HG03571 (cell line): ENCODE data around the gene QSOX1.
A peak's percentile ranks its signal among the peaks of the same experiment; 100 is the strongest.
"Not testable (repeated sequence)": the region's sequence is repeated elsewhere in the genome, so short reads cannot be mapped to it uniquely, and the experiment has no call there.

Source experiments
- ATAC-seq: cut with Tn5 transposase; IDR thresholded peaks from one replicate; pipeline ENCODE4 v1.9.1; 2021; ENCODE audit not compliant: unreplicated experiment

QSOX1 gene, protein sequence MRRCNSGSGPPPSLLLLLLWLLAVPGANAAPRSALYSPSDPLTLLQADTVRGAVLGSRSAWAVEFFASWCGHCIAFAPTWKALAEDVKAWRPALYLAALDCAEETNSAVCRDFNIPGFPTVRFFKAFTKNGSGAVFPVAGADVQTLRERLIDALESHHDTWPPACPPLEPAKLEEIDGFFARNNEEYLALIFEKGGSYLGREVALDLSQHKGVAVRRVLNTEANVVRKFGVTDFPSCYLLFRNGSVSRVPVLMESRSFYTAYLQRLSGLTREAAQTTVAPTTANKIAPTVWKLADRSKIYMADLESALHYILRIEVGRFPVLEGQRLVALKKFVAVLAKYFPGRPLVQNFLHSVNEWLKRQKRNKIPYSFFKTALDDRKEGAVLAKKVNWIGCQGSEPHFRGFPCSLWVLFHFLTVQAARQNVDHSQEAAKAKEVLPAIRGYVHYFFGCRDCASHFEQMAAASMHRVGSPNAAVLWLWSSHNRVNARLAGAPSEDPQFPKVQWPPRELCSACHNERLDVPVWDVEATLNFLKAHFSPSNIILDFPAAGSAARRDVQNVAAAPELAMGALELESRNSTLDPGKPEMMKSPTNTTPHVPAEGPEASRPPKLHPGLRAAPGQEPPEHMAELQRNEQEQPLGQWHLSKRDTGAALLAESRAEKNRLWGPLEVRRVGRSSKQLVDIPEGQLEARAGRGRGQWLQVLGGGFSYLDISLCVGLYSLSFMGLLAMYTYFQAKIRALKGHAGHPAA

DNA sequence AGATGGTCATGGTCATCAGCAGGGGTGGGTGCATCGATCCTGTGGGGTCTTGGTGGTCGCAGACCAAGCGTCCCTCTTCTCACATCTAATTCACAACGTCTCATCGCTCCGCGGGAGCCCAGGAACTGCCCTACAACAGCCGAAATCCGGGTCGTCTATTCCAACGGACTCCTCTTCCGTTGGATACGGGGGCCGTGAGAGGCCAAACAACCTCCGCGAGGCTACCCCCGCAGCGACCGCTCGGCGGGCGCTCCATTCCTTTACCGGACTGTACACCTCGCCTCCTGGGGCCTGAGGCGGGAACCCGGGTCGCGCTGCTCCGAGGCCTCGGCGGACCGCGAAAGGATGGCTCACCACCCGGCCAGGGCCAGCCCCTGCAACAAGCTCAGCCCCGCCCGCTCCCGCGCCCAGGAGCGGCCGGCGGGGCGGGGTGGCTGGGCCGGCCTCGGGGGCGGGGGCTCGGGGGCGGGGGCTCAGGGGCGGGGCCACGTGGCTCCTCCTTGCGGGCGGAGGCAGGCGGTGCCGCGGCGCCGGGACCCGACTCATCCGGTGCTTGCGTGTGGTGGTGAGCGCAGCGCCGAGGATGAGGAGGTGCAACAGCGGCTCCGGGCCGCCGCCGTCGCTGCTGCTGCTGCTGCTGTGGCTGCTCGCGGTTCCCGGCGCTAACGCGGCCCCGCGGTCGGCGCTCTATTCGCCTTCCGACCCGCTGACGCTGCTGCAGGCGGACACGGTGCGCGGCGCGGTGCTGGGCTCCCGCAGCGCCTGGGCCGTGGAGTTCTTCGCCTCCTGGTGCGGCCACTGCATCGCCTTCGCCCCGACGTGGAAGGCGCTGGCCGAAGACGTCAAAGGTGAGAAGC lies at the start of gene QSOX1:
QSOX1 (plus strand) TSS at position 545 of the 857 bp plus-strand sequence; CDS start at position 584, 39 bp downstream.
- ATAC-seq: peak; percentile 93

DNA sequence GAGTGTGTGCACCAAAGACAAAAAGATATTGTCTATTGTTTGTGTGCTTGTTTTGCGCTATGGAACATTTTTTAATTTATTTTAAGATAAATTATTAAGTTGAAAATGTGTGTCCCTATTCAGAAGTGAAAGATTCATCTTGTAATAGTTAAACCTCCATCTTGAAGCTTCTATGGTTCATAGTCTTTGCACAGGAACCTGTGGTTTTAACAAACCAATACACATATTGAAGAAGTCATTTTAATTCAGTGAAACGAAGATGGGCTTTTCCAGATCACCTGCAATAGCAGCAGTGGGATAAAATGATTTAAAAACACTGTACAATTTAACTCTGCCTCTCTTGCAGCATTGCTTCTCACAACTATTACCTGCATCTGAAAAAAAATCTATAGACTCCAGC lies 42.6 kb upstream of the QSOX1 start:
- ATAC-seq: no peak

GRCh38 chr1:180112984-180113647 lies 41.6 kb upstream of the QSOX1 start:
- no peak for ATAC-seq

GRCh38 chr1:180114396-180114945 lies 40.2 kb upstream of the QSOX1 start:
- no peak for ATAC-seq

DNA sequence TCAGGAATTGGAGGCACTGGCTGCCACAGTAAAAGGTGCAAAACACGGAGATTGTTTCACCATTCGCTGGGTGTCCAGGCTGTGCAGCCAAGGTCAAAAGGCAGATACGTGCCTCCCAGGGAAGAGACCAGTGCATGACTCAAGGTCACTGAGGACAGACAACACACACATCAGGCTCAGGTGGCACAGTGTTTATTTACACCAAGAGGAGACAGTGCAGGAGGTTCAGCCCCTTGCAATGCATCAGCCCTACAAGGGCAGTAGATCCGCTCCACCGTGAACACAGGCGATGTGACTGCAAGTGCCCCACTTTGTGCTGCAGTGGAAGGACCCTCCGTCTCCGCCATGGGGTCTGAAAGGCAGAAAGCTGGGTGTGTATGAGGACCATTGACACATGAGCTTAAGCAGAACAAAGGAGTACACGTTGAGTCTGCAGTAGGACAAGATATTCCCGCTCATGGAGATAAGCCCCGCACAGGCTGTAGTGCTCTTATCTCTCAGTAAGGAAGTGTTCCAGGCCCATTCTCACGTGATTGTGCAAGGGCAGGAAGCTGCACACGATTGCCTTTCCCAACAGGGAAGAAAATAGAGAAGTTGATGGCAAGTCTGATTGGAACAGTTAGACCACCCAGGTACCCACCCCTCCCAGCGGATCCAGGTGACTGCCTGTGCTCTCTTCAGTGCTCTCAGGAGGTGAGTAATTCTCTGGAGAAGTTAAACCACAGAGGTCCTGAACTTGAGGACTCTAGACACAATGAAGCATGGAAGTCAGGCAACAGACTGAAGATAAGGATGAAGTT lies 37.5 kb upstream of the QSOX1 start:
- ATAC-seq: no peak

- no peak for ATAC-seq
These were observed 36.9 kb upstream of the QSOX1 start for GRCh38 chr1:180117764-180118116.

DNA sequence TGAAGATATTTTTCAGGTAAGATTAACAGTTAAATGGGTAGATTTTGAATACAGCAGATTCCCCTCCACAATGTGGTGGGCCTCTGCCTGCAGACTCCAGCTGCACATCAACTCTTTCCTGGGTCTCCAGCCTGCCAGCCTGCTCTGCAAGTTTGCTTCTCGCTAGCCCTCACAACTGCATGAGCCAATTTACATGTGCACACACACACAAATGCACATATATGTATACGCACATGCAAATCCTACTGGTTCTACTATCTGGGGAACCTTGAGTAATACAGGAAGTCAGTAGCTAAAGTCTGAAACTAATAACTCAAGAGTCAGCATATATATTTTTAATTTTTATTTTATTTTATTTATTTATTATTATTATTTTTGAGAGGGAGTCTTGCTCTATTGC lies 34.8 kb upstream of the QSOX1 start:
- ATAC-seq: no peak

DNA sequence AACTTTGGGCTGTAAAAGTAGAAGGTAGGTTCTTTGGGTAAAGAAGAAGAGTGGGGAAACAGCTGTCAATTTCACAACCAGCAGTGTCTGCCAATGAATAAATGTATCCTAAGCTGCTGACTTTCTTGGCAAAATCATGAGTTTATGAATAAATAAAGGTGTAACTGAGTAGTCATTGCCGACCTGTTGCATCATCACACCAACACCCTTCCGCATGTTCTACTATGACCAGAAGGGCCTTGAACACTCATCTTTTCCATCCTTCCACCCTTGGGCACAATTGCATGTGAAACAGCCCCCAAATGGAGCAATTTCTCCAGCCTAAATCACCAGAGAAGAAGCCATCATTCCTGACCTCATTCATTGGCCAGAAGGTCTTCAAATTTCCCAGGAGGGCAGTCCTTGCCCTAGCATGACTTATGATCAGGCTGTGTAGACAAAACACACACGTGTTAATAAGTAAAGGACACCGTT lies 31.2 kb upstream of the QSOX1 start:
- no peak for ATAC-seq

DNA sequence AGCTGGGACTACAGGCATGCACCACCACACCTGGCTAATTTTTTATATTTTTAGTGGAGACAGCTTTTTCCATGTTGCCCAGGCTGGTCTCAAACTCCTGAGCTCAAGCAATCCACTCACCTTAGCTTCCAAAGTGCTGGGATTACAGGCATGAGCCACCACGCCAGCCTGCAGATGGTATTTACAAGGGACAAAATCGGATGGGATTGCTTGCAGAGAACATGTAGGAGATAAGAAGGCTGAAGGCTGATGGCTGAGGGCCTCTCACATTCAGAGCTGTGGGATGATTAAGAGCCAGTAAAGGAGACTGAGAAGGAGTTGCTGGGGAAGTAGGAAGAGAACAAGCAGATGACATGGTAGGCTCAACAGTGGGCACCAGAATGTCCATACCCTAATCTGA lies 24.0 kb upstream of the QSOX1 start:
- ATAC-seq: no peak

DNA sequence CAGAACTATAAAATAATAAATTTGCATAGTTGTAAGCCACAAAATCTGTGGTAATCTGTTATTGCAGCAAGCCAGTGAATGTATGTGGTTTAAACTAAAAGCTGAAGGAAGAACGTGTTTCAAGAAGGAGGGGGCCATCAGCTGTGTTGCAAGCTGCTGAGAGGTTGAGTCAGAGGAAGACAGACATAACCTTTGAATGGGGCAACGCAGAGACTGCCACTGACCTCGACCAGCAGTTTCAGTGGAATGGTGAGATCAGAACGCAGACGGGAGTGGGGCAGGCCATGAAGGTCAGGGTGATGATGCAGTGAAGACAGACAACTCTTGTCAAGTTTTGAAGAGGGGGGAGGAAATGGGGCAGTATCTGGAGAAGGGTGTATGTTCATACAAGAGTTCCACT lies 23.2 kb upstream of the QSOX1 start:
- no peak for ATAC-seq

DNA sequence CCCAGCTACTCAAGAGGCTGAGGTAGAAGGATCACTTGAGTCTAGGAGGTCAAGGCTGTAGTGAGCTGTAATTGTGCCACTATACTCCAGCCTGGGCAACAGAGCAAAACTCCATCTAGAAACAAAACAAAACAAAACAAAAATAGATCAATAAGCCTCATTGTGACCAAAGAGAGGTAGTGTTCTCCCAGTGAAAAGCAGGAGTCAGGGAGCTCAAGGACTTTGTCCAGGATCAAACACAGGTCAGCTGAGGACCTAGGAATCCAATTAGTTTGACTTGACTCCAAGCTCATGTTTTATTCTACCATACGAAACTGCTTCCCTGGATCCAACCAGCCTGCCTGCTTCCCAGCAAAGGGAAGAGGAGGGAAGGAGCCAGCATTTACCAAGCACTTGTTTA lies 21.5 kb upstream of the QSOX1 start:
- no peak for ATAC-seq

DNA sequence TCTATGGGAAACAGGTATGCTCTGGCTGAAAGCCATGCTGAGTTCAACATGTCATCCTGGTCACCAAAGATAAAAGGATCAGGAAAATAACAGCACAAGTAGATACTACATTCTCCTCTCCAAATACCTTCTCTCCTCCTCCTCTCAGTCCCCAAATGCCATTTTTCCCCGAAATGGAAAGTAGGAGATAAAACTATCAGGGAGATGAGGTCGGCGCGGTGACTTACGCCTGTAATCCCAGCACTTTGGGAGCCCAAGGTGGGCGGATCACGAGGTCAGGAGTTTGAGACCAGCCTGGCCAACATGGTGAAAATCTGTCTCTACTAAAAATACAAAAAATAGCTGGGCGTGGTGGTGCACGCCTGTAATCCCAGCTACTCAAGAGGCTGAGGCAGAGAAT lies 21.0 kb upstream of the QSOX1 start:
- not testable (repeated sequence) for ATAC-seq

- ATAC-seq: no peak
These were observed 19.1 kb upstream of the QSOX1 start for GRCh38 chr1:180135535-180135934.

GRCh38 chr1:180136331-180136967 lies 18.2 kb upstream of the QSOX1 start:
- ATAC-seq: no peak

DNA sequence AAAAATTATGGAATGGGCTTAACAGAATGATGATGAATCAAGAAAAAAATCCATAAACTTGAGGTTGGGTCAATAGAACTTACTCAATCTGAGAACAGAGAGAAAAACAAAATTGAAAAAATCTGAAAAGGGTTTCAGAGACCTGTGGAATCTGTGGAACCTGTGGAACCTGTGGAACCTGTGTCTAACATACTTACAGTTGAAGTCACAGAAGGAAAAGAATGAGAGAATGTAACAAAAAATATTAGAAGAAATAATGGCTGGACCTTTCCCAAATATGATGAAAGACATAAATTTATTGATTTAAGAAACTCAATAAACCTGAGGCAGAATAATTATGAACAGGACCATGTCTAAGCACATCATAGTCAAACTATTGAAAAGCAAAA lies 17.7 kb upstream of the QSOX1 start:
- ATAC-seq: no peak

GRCh38 chr1:180137776-180138175 lies 16.9 kb upstream of the QSOX1 start:
- no peak for ATAC-seq

DNA sequence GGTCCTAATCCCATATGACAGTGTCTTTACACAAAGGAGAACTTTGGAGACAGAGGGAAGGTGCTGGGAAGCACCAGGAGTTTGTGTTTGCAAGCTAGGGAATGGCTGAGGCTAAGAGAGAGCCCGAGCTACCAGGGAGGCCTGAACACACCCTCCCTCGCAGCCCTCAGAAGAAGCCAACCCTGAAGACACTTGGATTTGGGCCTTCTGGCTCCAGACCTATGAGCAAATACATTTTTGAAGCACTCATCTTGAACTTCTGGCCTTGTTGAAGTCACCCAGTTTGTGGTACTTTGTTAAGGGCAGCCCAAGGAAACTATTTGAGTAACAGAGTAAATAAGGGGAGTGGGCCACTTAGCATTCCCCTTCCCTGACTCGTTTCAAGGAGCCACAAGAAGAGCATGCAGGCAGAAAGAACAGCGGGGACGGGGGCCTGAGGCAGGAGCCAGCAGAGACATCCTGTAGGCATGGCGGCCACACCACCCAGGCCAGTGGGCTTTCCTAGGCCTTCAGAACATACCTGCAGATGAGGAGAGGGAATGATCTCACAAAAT lies 13.2 kb upstream of the QSOX1 start:
- ATAC-seq: no peak

- ATAC-seq: no peak
These were observed 11.3 kb upstream of the QSOX1 start for GRCh38 chr1:180143359-180143758.
